Thyroid gland (tissue), 4 donors: ENCODE results near the gene LMTK2.

ENCODE experiments used
- POLR2A ChIP-seq, 2 donors: fragments of 450-650 bp; IDR thresholded peaks; one replicate each; pipeline ENCODE4 v1.6.1; 2017; ENCODE audit warnings: antibody characterized with exemption in 2 of 2, mild to moderate bottlenecking in 2 of 2, moderate library complexity in 1 of 2
- TF ChIP-seq, protein P1 (sequence below), 6 experiments: fragments of 200-600 bp in 3 of 6; fragments of 450-650 bp in 3 of 6; sonication (generic) in 3 of 6; IDR thresholded peaks; one replicate each; pipeline ENCODE4 v1.5.1; 2016 to 2019; ENCODE audit warnings: antibody characterized with exemption in 6 of 6, mild to moderate bottlenecking in 2 of 6, inconsistent platforms in 1 of 6, moderate library complexity in 1 of 6

DNA sequence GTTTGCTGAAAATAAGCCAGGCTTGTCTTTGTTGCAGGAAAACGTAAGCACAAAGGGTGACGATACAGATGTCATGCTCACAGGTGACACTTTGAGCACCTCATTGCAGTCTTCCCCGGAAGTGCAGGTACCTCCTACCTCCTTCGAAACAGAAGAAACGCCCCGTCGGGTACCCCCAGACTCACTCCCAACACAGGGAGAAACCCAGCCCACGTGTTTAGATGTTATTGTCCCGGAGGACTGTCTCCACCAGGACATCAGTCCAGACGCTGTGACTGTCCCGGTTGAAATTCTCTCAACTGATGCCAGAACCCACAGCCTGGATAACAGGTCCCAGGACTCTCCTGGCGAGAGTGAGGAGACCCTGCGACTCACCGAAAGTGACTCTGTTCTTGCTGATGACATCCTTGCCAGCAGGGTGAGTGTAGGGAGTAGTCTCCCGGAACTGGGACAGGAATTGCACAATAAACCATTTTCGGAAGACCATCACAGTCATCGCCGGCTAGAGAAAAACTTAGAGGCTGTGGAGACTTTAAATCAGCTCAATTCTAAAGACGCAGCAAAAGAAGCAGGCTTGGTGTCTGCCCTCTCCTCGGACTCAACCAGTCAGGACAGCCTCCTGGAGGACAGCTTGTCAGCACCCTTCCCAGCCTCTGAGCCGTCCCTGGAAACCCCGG is 86.3 kb downstream of the LMTK2 start:
- TF ChIP-seq POLR2A (IDR thresholded peaks at IDR 0.05) = no peak
- TF ChIP-seq, protein P1, sequence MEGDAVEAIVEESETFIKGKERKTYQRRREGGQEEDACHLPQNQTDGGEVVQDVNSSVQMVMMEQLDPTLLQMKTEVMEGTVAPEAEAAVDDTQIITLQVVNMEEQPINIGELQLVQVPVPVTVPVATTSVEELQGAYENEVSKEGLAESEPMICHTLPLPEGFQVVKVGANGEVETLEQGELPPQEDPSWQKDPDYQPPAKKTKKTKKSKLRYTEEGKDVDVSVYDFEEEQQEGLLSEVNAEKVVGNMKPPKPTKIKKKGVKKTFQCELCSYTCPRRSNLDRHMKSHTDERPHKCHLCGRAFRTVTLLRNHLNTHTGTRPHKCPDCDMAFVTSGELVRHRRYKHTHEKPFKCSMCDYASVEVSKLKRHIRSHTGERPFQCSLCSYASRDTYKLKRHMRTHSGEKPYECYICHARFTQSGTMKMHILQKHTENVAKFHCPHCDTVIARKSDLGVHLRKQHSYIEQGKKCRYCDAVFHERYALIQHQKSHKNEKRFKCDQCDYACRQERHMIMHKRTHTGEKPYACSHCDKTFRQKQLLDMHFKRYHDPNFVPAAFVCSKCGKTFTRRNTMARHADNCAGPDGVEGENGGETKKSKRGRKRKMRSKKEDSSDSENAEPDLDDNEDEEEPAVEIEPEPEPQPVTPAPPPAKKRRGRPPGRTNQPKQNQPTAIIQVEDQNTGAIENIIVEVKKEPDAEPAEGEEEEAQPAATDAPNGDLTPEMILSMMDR (IDR thresholded peaks at IDR 0.05) = no peak
